GM19324 (cell line): ENCODE results near the gene OR2F1.

ENCODE experiments used
- ATAC-seq: cut with Tn5 transposase; IDR thresholded peaks from one replicate; pipeline ENCODE4 v1.9.1; 2021; ENCODE audit warnings: mild to moderate bottlenecking, moderate library complexity; ENCODE audit not compliant: unreplicated experiment, low FRiP score

OR2F1 gene

DNA sequence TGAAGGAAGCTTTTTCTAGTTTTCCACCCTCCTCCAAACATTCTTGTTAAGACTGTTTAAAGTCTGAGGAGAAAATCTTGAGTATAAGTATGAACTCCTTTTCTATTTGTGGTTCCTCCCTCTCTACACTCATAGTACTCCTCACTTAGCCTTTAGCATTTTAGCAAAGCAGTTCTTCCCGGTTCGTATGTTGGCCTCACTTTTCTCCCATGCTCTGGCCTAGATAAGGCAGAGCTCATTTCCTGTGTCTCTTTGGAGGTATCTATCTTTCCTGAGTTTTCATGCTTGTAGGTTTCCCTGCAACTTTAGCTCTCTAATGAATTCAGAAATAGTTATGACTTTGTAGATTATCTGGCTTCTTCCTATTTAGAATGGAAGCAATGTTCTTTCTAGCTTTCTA, 5.9 kb upstream of the OR2F1 start:
- ATAC-seq, result no peak

DNA sequence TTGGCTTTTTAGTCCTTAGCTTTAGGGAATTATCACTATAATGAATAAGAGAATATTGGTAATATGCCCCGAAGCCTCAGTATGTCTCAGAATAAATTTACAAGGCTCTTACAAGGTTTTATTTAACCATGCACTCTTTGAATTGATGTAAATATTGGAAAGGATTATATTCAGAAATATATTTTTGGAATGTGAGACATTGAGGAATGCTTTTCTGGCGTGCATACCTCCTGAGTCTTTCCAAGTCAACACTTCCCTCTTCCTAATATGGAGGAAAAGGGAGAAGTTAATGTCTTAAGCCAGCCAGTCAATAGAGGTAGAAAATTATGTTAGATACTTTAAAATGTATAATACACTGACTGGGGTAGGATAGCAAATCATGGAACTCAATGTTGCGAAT, 1.2 kb upstream of the OR2F1 start:
- no peak for ATAC-seq

DNA sequence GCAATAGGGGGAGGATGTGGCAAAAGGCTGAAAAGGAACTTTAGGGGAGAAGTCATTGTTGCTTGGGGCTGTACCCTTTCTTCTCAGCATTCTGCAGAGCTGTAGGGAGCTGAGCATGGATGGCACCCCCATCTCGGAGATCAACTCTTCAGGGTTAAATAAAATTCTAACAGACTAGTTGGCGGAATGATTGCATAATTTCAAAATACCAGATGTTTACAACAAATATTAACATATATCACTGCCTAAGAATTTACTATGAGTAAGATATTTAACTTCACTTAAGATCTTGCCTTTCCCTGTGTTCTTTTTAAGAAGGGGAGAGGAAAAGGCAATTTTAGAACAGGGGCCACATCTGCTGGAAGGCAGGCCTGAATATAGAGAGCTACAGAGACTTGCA, 509 bp upstream of the OR2F1 start:
- ATAC-seq, result no peak

DNA sequence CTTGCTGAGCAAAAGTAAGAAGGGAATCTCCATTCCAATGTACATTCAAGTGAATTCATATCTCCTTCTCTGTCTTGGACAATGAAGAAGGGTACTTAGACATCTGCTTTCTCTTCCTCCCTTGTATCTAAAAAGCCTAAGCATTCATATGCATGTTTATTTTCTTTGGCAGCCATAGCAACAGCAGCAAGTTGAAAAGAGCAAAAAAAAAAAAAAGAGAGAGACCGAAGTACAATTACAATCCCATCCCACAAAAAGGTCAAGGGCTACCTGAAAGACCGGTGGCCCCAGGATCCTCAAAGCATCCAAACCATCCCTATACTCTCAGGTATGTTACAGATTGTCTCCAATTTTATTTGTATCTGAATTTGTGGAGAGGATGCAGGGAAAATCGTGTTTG, 4.1 kb downstream of the OR2F1 start:
- no peak for ATAC-seq

DNA sequence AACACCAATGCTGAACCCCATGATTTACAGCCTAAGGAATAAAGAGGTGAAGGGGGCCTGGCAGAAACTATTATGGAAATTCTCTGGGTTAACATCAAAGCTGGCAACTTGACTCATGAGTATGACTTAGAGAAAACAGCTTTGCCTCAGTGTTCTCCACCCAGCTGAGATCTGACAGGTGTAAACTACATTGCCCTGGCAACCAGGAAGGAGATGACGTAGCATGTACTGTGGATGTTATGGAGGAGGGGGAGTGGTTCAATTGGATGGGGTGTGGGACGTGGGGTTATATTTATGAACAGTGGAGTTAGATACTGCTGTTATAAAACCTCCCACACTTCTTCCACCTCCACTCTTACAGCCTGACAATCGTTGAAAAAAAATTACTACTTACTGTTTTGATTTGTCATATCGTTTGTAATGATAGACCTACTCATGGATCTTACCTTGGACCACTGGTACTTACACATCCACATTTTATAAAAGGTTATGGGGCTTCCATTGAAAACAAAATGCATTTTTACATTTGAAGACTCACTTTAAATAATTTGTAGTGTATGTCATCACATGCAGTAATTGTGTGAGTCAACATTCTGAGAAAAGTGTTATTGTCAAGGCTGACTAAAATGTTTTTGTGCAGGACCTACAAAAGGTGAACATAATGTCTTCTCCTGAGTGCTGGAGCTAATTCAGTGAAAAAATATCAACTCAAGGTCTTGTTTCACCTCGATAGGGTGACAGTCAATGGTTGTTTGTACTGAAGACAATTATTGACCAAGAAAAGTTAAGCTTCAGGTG, 6.4 kb downstream of the OR2F1 start:
- ATAC-seq, result no peak

DNA sequence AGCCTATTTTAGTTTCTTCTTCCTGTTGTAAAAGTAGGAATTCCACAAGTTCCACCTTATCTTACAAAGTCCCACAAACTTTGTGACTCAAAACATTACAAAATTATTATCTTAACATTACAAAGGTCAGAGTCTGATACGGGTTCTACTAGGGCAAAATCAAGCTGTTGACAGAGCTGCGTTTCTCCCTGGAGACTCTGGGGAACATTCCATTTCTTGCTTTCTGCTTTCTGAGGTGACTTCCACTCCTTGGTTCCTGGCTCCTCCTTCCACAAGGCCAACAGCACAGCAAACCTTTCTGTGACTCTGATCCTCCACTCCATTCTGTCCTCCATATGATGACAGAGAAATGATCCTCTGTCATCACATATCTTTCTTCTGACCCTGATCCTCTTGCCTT, 10.6 kb downstream of the OR2F1 start:
- no peak for ATAC-seq

DNA sequence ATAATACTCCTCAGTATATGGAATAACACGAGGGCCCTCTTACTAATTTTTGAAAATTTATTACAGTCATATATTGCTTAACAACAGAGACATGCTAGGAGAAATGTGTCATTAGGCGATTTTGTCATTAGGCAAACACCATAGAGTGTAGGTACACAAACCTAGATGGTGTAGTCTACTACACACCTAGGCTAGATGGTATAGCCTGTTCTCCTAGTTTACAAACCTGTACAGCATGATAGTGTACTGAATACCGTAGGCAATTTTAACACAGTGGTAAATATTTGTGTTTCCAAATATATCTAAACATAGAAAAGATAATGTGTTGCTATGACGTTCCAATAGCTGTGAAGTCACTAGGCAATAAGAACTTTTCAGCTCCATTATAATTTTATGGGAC, 12.8 kb downstream of the OR2F1 start:
- no peak for ATAC-seq

DNA sequence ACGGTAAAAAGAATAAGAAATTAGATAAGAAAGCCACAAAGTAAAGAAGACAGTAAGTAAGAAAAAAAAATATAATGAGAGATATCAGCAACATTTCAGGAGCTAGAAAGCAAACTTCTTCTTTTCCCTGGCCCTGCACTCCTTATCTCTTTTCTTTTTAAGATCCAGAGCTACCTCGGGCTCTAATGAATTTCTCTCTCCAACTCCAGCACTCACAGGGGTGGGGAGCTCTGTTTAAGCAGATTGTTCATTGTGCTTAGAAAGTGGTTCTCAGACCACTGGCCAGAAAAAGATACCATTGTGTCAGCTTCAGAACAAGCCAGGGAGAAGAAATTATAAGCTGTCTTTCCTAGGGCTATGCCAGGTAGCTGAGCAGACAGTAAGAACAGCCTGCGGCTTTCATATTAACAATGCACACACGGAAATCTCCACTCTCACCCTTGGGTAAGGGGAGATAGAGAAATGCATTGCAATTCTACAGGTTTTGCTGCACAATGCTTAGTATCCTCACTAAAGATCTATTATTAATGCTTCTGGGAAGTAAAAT, 19.3 kb downstream of the OR2F1 start:
- ATAC-seq, result no peak

DNA sequence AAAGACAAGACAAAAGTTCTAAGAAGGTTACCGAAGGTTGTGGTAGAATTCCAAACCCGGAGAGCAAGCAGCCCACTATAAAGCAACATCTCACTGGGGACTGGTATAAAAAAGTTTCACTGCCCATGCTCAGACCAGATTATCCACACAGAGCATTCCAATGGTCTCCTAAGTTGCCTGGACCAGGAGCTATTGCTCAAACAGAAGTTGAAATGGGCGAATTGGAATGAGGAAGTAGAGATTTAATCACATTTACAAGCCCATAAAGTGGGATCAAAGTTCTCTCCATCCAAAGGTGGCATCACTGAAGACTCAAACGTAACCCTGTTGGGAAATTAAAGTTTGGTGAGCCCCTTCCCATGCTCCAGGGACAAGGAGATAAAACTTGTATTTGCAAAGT, 19.8 kb downstream of the OR2F1 start:
- no peak for ATAC-seq

DNA sequence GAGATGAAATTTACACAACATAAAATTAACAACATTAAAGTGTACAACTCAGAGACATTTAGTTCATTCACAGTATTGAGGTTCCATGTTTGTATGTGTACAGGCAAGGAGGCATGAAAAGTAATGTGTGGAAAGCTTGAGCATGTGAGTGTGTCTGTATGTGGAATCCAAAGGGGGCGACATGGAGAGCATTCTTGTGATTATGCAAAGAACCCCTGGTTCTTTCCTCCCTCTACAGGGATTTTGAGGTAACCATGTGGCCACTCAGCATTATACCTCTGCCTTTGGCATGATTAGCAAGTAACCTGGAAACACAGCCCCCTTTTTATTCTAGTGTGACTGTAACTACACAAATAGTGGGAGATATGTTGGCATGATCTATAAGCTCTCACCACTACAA, 21.0 kb downstream of the OR2F1 start:
- ATAC-seq, result no peak

DNA sequence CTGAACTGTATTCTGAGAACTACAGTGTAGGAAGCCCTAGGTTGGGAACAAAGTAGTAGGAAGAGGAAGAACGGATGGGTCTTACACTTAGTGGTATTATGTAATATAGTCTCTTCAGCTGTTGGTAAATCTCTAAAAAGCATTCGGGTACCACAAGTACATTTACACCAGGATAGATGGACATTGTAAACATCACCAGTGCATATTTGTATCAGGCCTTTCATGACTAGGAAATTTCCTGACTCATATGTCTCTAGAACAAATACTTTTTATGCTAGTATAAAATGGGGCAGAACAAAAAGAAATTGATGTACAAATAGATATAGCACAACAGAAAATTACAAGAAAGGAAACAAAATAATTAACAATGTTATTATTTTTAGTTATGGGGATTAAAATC, 23.9 kb downstream of the OR2F1 start:
- no peak for ATAC-seq

DNA sequence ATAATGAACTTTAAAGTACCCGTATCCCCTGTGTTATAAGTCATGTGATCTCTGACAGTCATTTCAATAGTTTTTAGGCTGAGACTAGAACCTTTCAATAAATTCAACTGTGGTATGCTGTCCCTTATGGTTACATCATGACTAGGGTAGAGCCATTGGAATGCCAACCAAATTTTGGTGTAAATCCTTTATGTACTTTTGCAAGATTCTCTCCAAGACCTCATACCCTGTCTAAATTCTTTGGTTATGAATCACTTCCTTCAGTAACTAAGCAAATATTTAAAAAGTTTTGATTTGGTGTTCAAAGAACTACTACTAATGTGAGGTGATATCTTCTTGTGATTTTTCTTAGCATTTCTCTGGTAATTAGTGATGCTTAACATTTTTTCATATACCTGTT, 24.7 kb downstream of the OR2F1 start:
- ATAC-seq, result no peak

DNA sequence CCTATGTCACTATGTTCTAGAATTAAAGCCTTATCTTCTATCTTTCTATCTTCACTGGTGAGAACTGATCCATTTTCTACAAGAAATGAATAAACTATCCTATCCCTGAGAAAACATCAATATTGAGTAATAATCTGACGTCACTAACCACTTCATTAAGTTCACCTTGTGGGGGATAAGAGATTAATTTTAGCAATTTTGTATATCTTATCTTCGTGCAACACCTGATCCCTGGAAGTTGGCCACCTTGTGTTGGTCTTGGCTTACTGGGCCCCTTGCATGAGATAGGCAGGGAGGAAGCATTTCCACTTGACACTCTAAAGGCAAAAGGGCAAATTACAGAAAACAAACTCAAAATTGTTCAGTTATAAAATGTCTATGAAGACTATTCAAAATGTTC, 25.4 kb downstream of the OR2F1 start:
- ATAC-seq, result no peak

DNA sequence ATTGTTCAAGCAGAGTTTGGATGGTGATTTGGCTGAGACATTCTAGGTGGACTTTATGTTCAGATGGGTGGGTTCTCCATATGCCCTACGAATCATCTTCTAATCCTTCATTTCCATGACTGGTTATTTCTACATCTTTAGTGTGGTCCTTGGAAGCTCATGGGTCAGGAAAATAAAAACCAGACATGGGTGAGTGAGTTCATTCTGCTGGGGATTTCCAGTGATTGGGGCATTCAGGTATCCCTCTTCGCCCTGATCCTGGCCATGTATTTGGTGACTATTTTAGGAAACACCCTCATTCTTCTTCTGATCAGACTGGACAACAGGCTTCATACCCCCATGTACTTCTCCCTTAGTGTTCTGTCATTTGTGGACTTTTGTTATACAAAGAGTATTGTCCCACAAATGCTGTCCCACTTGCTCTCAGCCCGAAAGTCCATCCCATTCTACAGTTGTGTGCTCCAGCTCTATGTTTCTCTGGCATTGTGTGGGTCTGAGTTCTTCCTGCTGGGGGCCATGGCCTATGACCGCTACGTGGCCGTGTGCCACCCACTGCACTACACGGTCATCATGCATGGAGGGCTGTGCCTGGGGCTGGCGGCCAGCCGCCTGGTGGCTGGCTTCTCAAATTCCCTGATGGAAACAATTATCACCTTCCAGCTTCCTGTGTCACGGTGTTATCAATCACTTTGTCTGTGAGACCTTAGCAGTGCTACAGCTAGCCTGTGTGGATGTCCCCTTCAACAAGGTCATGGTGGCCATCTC, 26.3 kb downstream of the OR2F1 start:
- ATAC-seq, result no peak

DNA sequence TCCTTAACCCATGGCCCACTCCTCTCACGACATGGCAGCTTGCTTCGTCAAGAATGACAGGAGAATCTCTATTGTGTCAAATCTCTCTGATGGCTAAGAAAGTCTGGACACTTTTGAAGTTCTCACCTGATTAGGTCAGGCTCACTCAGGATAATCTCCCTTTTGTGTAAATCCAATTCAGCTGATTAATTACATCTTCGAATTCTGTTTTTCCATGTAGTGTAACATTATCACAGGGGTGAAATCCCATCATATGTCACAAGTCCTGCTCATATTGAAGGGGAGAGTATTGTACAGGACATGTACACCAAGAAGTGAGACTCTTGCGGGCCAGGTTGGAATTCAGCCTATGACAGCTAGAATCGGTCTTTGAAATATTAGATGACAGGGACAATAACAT, 29.3 kb downstream of the OR2F1 start:
- no peak for ATAC-seq

DNA sequence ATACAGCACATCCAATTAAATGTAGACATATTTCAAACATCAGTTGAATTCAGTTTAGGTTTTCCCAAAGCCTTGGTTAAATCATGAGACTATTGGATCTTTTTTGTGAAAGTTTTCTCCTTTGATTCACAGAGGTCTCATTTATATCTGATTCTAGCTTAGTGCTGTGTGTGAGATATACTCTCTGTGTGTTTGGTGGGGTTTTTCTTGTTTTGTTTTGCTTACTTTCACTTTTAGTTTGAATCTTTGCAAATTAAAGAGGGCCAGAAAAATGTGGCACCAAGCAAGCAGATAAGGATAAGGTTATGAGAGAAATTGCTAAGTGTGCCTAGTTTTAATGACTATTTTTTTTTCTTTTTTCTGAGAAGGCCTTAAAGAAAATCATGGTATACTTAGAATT, 32.9 kb downstream of the OR2F1 start:
- no peak for ATAC-seq

DNA sequence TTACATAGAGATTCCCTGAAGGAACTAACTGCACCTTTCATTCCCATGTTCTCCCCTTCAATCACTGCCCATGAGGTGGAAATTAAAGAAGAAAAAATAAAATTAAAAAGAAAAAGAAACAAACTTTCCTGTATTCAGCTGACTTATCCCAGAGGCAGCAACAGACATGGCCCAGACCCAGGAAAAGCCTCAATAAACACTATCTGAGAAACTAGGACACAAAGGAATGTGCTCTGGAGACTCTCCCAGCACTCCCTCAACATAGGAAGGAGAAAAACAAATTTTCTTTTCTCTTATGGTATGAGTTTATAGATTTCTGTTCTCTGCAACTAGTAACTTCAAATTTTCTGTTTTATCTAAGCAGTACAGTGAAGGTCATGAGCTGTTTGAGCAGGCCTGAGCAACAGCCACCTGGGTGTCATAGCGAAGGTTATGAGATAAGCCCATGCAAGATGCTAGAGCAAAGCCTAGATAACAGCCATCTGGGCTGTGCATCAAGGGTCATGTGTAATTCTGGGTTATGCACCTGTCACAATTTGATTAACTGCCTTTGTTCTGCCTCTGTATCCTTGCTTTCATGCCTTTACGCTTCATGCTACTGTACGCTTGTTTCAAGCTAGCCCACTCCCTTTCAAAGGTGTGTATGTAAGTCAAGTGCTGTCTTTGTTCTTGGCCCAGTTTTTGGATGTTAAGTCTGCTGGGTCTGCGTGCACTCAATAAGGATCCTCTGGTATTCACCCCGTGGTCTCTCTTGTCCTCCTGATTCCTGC, 34.5 kb downstream of the OR2F1 start:
- ATAC-seq, result no peak

DNA sequence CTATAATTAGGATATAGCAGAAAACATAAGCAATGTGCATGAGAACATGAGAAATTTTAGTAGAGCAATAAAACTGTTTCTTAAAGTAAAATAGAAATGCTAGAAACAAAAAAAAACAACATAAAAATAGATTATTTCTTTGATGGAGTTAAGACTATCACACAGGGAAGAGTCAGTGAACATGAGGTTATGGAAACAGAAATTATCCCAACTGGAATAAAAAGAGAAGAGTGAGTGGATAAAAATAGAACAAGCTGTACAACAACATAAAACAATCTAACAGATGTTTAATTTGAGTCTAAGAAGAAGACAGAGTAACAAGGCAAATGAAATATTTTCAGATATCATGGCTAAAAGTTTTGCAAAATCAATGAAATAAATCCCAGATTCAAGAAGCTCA, 38.0 kb downstream of the OR2F1 start:
- no peak for ATAC-seq

DNA sequence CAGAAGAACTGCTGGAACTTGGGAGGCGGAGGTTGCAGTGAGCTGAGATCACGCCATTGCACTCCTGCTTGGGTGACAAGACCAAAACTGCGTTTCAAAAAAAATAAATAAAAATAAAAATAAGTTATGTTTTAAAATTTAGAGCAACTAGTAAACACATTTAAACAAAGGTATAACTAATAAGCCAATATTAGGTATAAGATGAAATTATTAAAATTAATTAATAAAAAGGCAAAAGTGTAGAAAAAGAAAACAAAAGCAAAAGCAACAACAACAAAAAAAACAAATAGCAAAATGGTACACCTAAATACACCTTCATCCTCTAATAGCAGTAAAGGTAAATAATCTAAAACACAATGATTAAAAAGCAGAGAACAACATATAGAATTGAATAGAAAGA, 39.3 kb downstream of the OR2F1 start:
- no peak for ATAC-seq

DNA sequence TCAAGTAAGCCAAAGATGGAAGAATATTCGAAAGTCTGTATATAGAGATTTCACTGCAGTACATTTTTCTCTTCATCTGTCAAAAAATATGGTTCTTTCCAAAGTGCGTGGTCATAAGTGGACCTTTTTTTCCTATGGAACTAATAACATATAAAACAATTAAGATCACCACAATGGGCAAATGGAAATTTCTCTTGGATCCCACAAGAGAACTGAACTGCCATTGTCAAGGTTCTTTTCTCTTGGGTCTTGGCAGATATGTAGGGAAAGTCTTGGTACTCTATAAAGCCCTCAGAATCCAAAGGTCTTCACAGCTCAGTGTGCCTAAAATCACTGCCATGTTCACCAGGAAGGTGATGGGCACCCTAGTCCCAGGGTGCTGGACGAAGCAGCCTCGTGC, 45.4 kb downstream of the OR2F1 start, which contains the start of gene OR6B1:
Gene OR6B1 (plus strand): TSS at position 301 of the 400 bp plus-strand sequence. CDS start 3,677 bp downstream, outside the sequence.
- no peak for ATAC-seq

DNA sequence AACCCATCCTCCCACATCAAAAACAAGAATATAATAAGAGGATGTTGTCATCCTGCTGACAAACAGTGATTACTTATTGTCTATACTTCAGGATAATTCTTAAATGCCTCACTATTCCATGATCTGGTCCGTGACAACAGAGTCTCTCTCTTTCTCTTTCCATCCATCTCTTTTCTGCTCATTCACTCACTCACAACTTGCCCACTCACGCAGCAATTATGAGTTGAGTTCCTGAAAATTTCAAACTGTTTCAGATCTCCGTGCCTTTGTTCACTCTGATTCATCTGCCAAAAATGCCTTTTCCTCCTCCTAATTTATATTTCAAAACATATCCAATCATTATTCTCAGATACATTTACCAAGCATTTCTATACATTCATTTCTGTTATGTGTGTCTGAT, 46.9 kb downstream of the OR2F1 start:
- no peak for ATAC-seq
